Liver (tissue), 3 donors: ENCODE data around the gene P3H1.

Experiments used
- CTCF ChIP-seq: fragments of 150-350 bp; IDR thresholded peaks from 2 replicates; pipeline ENCODE4 v1.5.1; 2017; ENCODE audit warnings: improper control_type of control experiment, low read depth, low read length; ENCODE audit not compliant: missing input control
- EGR1 ChIP-seq, 2 donors: IDR thresholded peaks; 2 replicates each; pipeline ENCODE4 v1.6.1; 2016 to 2018; ENCODE audit warnings: antibody characterized with exemption in 2 of 2, low read depth in 2 of 2
- GABPA ChIP-seq, 2 donors: IDR thresholded peaks in 1 of 2; conservative IDR thresholded peaks in 1 of 2; 2 replicates each; pipeline ENCODE4 v1.6.1; 2016; ENCODE audit warnings: antibody characterized with exemption in 2 of 2, mild to moderate bottlenecking in 1 of 2, moderate library complexity in 1 of 2
- JUND ChIP-seq, 2 donors: IDR thresholded peaks; 2 replicates each; pipeline ENCODE4 v1.6.1; 2016; ENCODE audit warnings: antibody characterized with exemption in 2 of 2
- NR2F2 ChIP-seq: IDR thresholded peaks from 2 replicates; pipeline ENCODE4 v1.6.1; 2016; ENCODE audit warnings: antibody characterized with exemption
- RAD21 ChIP-seq, 2 donors: IDR thresholded peaks; 2 replicates each; pipeline ENCODE4 v1.6.1; 2016; ENCODE audit warnings: antibody characterized with exemption in 2 of 2, mild to moderate bottlenecking in 2 of 2
- REST ChIP-seq: IDR thresholded peaks from 2 replicates; pipeline ENCODE4 v1.6.1; 2016; ENCODE audit warnings: antibody characterized with exemption, mild to moderate bottlenecking
- SP1 ChIP-seq: IDR thresholded peaks from 2 replicates; pipeline ENCODE4 v1.6.1; 2018; ENCODE audit warnings: antibody characterized with exemption, mild to moderate bottlenecking
- TAF1 ChIP-seq: conservative IDR thresholded peaks from 2 replicates; pipeline ENCODE4 v1.6.1; 2016; ENCODE audit warnings: antibody characterized with exemption, mild to moderate bottlenecking
- ZBTB33 ChIP-seq: IDR thresholded peaks from 2 replicates; pipeline ENCODE4 v1.6.1; 2016; ENCODE audit warnings: antibody characterized with exemption
- TF ChIP-seq, protein P1 (sequence below): IDR thresholded peaks from 2 replicates; pipeline ENCODE4 v1.6.1; 2016; ENCODE audit warnings: antibody characterized with exemption
- donor health status: healthy.
- donor health status: healthy.

DNA sequence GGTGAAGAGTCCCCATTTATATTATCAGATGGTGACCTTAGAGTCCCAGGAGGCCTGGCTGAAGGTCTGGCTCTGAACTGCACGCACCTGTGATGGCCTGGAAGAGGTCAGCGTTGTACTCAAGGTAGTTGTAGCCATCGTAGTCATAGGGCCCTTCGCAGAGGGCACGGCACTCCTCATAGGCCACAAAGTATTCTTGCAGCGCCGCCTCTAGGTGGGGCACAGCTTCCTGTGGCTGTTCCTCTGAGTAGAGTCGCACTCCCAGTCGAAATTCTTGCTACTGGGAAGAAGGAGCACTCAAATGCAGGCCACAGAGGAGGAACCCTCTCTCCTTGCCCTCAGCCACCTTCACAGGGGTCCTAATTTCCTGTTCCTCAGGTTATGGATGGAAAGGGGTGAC lies 7.7 kb downstream of the P3H1 start:
- TF ChIP-seq EGR1 (IDR thresholded peaks at IDR 0.05; ENCODE audit: low read depth in 2 of 2) (no peak), CTCF (no peak), GABPA (IDR thresholded peaks at IDR 0.05 in 1 of 2, conservative IDR thresholded peaks at IDR 0.05 in 1 of 2) (no peak), REST (no peak), RAD21 (IDR thresholded peaks at IDR 0.05) (no peak), SP1 (no peak), JUND (IDR thresholded peaks at IDR 0.05) (no peak), ZBTB33 (no peak), TAF1 (no peak), NR2F2 (no peak)
- TF ChIP-seq, protein P1, sequence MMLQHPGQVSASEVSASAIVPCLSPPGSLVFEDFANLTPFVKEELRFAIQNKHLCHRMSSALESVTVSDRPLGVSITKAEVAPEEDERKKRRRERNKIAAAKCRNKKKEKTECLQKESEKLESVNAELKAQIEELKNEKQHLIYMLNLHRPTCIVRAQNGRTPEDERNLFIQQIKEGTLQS: no peak
